ENCODE measurements around the gene FAM186B. TPM values are rescaled to one million over a fixed set of nuclear protein-coding genes. Genes with fewer than 3 reads are reported as not detected.

Gene FAM186B
- total RNA-seq, 1 experiment from 2014 or later = 0.19 TPM

DNA sequence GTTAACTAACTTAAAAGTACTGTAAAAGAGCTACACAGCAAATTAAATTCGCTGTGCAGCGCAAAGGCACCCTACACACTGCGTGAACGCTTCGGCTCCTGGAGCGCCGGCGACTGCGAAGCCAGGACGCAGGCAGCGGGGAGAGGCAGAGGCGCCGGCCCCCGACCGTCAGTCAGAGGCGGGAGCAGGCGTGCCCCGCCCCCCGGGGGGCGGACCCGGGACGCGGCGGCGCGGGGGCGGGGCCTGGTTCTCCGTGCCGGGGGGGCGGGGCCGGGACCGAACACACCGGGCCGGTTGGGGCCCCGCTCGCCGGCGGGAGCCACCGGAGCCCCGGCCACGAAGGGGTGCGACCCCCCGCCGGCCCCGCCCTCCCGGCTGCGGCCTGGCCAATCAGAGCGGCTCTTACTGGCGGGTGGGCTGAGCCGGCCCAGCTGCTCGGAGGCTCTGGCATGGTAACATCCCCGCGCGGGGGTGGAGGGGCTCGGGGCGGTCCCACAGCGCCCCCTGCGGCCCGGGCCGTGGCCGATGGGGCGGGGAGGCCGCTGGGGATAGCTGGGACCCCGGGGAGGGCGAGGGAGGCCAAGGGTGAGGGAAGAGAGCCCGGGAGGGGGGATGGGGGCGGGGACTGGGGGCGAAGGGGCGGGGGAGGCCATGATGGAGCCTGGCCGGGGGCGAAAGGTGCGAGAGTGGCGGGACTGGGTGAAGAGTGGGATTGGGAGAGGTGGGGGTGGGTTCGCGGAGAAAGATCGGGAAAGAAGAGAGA lies 17.9 kb upstream of the FAM186B start, which contains the start of gene PRPF40B:
PRPF40B (plus strand) TSS at position 420 of the 763 bp plus-strand sequence; CDS start at position 450, 30 bp downstream.
- Histone ChIP-seq H3K4me1 (ENCODE audit: insufficient read depth, low read length, poor library complexity, severe bottlenecking) (peaks cover 25% of the 10 kb centered on the region), H3K4me3 (ENCODE audit: low read depth, low read length, poor library complexity, severe bottlenecking) (peak within 1 kb of the TSS; percentile 48), H3K27me3 (replicated peaks; ENCODE audit: insufficient read depth, low read depth, low read length, poor library complexity) (no peaks in the 10 kb centered on the region), H3K27ac (ENCODE audit: low read depth, low read length, poor library complexity, severe bottlenecking) (peak within 1 kb of the TSS; percentile 79), H3K36me3 (ENCODE audit: insufficient read depth, low read length, poor library complexity, severe bottlenecking) (no peaks in the 10 kb centered on the region), H3K9me3 (ENCODE audit: low read depth, low read length, poor library complexity, severe bottlenecking) (no peaks in the 10 kb centered on the region)
- CTCF ChIA-PET = interaction anchor here (0.6 to 1.1 kb wide), 7 partner anchors 16 to 1234 kb away, joined by 3 to 6 read pairs (median 4); partner anchors contain the start of genes KCNH3 and TMBIM6
- BruUV-seq (replicated peaks) = no TSS peak
- no peak for TF ChIP-seq EZH2 (IDR thresholded peaks at IDR 0.05; ENCODE audit: borderline replicate concordance, low read depth, low read length, poor library complexity, severe bottlenecking)
- TF ChIP-seq, protein P1, sequence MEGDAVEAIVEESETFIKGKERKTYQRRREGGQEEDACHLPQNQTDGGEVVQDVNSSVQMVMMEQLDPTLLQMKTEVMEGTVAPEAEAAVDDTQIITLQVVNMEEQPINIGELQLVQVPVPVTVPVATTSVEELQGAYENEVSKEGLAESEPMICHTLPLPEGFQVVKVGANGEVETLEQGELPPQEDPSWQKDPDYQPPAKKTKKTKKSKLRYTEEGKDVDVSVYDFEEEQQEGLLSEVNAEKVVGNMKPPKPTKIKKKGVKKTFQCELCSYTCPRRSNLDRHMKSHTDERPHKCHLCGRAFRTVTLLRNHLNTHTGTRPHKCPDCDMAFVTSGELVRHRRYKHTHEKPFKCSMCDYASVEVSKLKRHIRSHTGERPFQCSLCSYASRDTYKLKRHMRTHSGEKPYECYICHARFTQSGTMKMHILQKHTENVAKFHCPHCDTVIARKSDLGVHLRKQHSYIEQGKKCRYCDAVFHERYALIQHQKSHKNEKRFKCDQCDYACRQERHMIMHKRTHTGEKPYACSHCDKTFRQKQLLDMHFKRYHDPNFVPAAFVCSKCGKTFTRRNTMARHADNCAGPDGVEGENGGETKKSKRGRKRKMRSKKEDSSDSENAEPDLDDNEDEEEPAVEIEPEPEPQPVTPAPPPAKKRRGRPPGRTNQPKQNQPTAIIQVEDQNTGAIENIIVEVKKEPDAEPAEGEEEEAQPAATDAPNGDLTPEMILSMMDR (conservative IDR thresholded peaks at IDR 0.05; ENCODE audit: low read depth, low read length) = peak; percentile 54; the same call in 1 of the 2 replicates
- POLR2A ChIA-PET (ENCODE audit: low non-redundant PET) = interaction anchor here (0.6 kb wide), 1 partner anchor 118 kb away, joined by 3 read pairs; no protein-coding TSS in a partner anchor
- peak; percentile 90 for DNase-seq (ENCODE audit: low spot score)
- intact Hi-C loops (cut with micrococcal nuclease; ENCODE audit: unreplicated experiment) = no loop called here

DNA sequence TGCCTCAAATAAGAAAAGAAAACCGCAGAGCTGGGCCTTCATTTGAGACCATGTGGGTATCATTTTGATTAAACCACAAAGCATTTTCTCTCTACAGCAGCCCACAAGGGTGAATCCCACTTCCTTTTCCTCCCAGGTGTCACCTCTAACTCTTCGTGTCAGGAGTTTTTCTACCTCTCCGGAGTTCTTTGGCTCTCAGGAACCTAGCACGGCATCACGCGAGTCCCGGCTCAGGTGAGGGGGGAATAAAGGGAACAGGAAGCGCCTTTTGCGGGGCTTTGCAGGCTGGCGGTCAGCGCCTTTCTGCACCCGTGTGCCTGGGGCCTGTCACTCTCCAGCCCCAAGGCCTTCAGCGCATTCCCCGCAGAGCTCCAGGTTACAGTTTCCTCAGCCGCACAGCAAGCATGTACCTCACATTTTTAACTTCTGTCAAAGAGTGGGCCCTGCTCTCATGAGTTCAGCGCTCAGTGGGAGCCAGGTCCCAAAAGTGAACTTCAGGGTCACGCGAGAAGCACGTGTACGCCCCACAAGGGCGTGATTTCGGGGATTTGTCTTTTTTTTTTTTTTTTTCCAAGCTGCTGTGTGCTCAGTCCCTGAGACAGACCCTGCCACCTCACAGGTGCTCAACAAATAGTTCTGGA lies 17.2 kb upstream of the FAM186B start:
- Histone ChIP-seq H3K4me1 (ENCODE audit: insufficient read depth, low read length, poor library complexity, severe bottlenecking) (peaks cover 25% of the 10 kb centered on the region), H3K4me3 (ENCODE audit: low read depth, low read length, poor library complexity, severe bottlenecking) (peak overlapping the region; percentile 48), H3K27ac (ENCODE audit: low read depth, low read length, poor library complexity, severe bottlenecking) (peak overlapping the region; percentile 79), H3K27me3 (replicated peaks; ENCODE audit: insufficient read depth, low read depth, low read length, poor library complexity) (no peaks in the 10 kb centered on the region), H3K9me3 (ENCODE audit: low read depth, low read length, poor library complexity, severe bottlenecking) (no peaks in the 10 kb centered on the region), H3K36me3 (ENCODE audit: insufficient read depth, low read length, poor library complexity, severe bottlenecking) (no peaks in the 10 kb centered on the region)
- intact Hi-C loops (cut with micrococcal nuclease; ENCODE audit: unreplicated experiment) = no loop called here
- POLR2A ChIA-PET (ENCODE audit: low non-redundant PET) = no interaction called here
- DNase-seq (ENCODE audit: low spot score) = no peak
- no TSS peak for BruUV-seq (replicated peaks)
- no peak for TF ChIP-seq EZH2 (IDR thresholded peaks at IDR 0.05; ENCODE audit: borderline replicate concordance, low read depth, low read length, poor library complexity, severe bottlenecking)
- TF ChIP-seq, protein P1 (conservative IDR thresholded peaks at IDR 0.05; ENCODE audit: low read depth, low read length) = no peak
- CTCF ChIA-PET = interaction anchor here (0.6 to 1.1 kb wide), 4 partner anchors 49 to 354 kb away, joined by 4 to 5 read pairs (median 4); partner anchors contain the start of gene TMBIM6

DNA sequence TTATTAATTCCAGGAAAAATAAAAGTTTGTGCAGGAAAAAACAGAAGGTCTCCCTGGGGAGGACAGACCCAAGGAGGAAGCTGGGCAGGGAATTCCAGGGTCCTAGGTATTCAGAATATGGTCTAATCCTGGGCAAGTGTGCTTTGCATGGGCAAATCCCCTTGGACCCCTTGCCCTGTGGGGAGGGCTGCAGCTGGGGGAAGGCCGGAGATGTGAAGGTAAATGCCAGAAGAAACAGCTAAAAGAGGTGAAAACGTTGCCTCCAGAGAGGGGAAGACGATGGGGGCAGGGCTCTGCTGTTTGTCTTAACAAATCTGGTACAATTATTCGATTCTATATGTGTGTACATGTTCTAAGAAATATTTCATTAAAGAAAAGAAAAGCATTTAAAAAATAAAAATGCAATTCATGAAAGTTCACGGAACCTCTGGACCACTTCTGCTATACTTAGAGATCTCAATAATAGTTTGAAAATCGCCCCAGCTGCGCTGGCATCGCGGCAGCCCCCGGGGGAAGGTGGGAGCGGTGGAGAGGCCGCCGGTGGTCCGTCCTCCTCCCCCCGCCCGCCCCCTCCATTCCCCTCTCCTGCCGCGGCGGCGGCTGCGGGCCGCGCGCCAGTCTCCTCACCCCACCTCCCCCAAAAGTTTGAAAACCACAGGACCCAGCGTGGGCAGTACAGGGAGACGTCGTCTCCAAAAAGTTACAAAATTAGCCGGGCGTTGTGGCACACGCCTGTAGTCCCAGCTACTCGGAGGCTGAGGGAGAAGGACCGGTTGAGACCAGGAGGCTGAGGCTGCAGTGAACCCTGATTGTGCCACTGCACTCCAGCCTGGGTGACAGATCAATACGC lies 16.4 kb upstream of the FAM186B start:
- Histone ChIP-seq H3K36me3 (ENCODE audit: insufficient read depth, low read length, poor library complexity, severe bottlenecking) (no peaks in the 10 kb centered on the region), H3K27ac (ENCODE audit: low read depth, low read length, poor library complexity, severe bottlenecking) (peak overlapping the region; percentile 79), H3K4me1 (ENCODE audit: insufficient read depth, low read length, poor library complexity, severe bottlenecking) (peaks cover 25% of the 10 kb centered on the region), H3K27me3 (replicated peaks; ENCODE audit: insufficient read depth, low read depth, low read length, poor library complexity) (no peaks in the 10 kb centered on the region), H3K9me3 (ENCODE audit: low read depth, low read length, poor library complexity, severe bottlenecking) (no peaks in the 10 kb centered on the region), H3K4me3 (ENCODE audit: low read depth, low read length, poor library complexity, severe bottlenecking) (peak overlapping the region; percentile 48)
- ChIA-PET POLR2A (ENCODE audit: low non-redundant PET) (no interaction called here), CTCF (interaction anchor here (0.7 kb wide), 1 partner anchor 41 kb away, joined by 3 read pairs; no protein-coding TSS in a partner anchor)
- intact Hi-C loops (cut with micrococcal nuclease; ENCODE audit: unreplicated experiment) = no loop called here
- no peak for DNase-seq (ENCODE audit: low spot score)
- BruUV-seq (replicated peaks) = no TSS peak
- TF ChIP-seq, protein P1 (conservative IDR thresholded peaks at IDR 0.05; ENCODE audit: low read depth, low read length) = no peak
- no peak for TF ChIP-seq EZH2 (IDR thresholded peaks at IDR 0.05; ENCODE audit: borderline replicate concordance, low read depth, low read length, poor library complexity, severe bottlenecking)
